Measurements from ENCODE around the gene MUSTN1. TPM values are rescaled to one million over a fixed set of nuclear protein-coding genes. Genes with fewer than 3 reads are reported as not detected.

MUSTN1 gene
- total and polyA plus RNA-seq, 2 of the 13 experiments (the other 11 are each of a cell fraction or from before 2014, with no cell fraction given), result 0.84 to 1.4 TPM

DNA sequence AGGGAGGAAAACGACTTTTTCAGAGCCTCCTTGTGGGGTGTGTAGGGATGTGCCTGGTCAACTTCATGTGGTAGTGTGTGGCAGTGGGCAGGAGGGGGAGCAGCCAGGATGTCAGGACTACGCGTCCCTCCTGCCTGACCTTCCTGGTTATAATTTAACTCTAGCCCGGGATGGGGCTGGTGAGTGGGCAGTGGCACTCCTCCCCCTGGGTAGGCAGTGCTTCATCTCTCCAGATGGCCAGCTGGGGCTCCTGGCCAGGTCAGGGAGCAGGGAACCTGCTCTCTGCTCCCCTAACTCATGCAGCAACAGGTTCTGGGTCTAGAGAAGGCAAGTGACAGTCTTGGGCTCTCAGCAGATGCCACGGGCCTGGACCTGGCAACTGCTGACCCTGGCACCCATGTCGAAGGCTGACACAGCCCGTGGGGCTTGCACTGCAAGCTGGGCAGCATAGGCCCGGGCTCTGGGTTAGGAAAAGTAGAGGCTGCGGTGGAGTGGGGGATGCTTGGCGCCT, 6.9 kb downstream of the MUSTN1 start (continued):
- TF ChIP-seq, protein P1, sequence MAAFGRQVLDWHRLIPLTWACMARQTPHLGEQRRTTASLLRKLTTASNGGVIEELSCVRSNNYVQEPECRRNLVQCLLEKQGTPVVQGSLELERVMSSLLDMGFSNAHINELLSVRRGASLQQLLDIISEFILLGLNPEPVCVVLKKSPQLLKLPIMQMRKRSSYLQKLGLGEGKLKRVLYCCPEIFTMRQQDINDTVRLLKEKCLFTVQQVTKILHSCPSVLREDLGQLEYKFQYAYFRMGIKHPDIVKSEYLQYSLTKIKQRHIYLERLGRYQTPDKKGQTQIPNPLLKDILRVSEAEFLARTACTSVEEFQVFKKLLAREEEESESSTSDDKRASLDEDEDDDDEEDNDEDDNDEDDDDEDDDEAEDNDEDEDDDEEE (CRISPR knock-in tag; IDR thresholded peaks at IDR 0.05), result 0 out of 2 replicates have a peak, but pooled peaks have one; percentile 55
- TF ChIP-seq KAT8 (CRISPR knock-in tag; IDR thresholded peaks at IDR 0.05) (peak; percentile 22; the same call in 1 of the 2 replicates), SAP130 (CRISPR knock-in tag; IDR thresholded peaks at IDR 0.05; ENCODE audit: low read depth) (peak; percentile 79), NR2F6 (IDR thresholded peaks at IDR 0.05) (peak; percentile 71), NR2F6 (CRISPR knock-in tag; IDR thresholded peaks at IDR 0.05) (peak; percentile 76), ZNF296 (CRISPR knock-in tag; conservative IDR thresholded peaks at IDR 0.05) (0 out of 2 replicates have a peak, but pooled peaks have one; percentile 57), NFATC3 (CRISPR knock-in tag; IDR thresholded peaks at IDR 0.05) (no peak), HMG20B (CRISPR knock-in tag; conservative IDR thresholded peaks at IDR 0.05) (no peak), KMT2B (CRISPR knock-in tag; IDR thresholded peaks at IDR 0.05) (no peak), MTF2 (CRISPR knock-in tag; IDR thresholded peaks at IDR 0.05; ENCODE audit: borderline replicate concordance) (no peak), TEAD3 (CRISPR knock-in tag; optimal IDR thresholded peaks at IDR 0.05; ENCODE audit: borderline replicate concordance) (peak; percentile 61), RXRA (CRISPR knock-in tag; IDR thresholded peaks at IDR 0.05) (peak; percentile 67), SOX6 (IDR thresholded peaks at IDR 0.05) (no peak), SOX6 (CRISPR knock-in tag; IDR thresholded peaks at IDR 0.05) (peak; percentile 45), KLF9 (CRISPR knock-in tag; IDR thresholded peaks at IDR 0.05; ENCODE audit: low read depth) (no peak), PHF8 (CRISPR knock-in tag; IDR thresholded peaks at IDR 0.05) (0 out of 2 replicates have a peak, but pooled peaks have one; percentile 27), PITX1 (CRISPR knock-in tag; IDR thresholded peaks at IDR 0.05) (peak; percentile 41; the same call in 1 of the 2 replicates), ZNF572 (CRISPR knock-in tag; IDR thresholded peaks at IDR 0.05) (peak; percentile 100), ZBTB7B (CRISPR knock-in tag; IDR thresholded peaks at IDR 0.05) (peak; percentile 57; the same call in 1 of the 2 replicates), ZNF547 (CRISPR knock-in tag; IDR thresholded peaks at IDR 0.05) (no peak), SMC3 (IDR thresholded peaks at IDR 0.05; ENCODE audit: low read length) (peak; percentile 47; the same call in 1 of the 2 replicates), ZBTB42 (CRISPR knock-in tag; IDR thresholded peaks at IDR 0.05) (0 out of 2 replicates have a peak, but pooled peaks have one; percentile 21), ZNF644 (CRISPR knock-in tag; IDR thresholded peaks at IDR 0.05; ENCODE audit: low read depth) (0 out of 2 replicates have a peak, but pooled peaks have one; percentile 28), MXI1 (IDR thresholded peaks at IDR 0.05; ENCODE audit: borderline replicate concordance, low read depth, low read length) (peak; percentile 23; the same call in 1 of the 3 replicates), EP300 (IDR thresholded peaks at IDR 0.05; ENCODE audit: low read depth in 2 of 2, low read length in 2 of 2) (peak in 1 of 2 experiments; percentile 12; a peak in 1 of 4 replicates), EP300 (CRISPR knock-in tag; IDR thresholded peaks at IDR 0.05; ENCODE audit: borderline replicate concordance) (no peak)
- TF ChIP-seq, protein P2, sequence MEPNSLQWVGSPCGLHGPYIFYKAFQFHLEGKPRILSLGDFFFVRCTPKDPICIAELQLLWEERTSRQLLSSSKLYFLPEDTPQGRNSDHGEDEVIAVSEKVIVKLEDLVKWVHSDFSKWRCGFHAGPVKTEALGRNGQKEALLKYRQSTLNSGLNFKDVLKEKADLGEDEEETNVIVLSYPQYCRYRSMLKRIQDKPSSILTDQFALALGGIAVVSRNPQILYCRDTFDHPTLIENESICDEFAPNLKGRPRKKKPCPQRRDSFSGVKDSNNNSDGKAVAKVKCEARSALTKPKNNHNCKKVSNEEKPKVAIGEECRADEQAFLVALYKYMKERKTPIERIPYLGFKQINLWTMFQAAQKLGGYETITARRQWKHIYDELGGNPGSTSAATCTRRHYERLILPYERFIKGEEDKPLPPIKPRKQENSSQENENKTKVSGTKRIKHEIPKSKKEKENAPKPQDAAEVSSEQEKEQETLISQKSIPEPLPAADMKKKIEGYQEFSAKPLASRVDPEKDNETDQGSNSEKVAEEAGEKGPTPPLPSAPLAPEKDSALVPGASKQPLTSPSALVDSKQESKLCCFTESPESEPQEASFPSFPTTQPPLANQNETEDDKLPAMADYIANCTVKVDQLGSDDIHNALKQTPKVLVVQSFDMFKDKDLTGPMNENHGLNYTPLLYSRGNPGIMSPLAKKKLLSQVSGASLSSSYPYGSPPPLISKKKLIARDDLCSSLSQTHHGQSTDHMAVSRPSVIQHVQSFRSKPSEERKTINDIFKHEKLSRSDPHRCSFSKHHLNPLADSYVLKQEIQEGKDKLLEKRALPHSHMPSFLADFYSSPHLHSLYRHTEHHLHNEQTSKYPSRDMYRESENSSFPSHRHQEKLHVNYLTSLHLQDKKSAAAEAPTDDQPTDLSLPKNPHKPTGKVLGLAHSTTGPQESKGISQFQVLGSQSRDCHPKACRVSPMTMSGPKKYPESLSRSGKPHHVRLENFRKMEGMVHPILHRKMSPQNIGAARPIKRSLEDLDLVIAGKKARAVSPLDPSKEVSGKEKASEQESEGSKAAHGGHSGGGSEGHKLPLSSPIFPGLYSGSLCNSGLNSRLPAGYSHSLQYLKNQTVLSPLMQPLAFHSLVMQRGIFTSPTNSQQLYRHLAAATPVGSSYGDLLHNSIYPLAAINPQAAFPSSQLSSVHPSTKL (CRISPR knock-in tag; IDR thresholded peaks at IDR 0.05), result peak; percentile 55
- TF ChIP-seq, protein P3, sequence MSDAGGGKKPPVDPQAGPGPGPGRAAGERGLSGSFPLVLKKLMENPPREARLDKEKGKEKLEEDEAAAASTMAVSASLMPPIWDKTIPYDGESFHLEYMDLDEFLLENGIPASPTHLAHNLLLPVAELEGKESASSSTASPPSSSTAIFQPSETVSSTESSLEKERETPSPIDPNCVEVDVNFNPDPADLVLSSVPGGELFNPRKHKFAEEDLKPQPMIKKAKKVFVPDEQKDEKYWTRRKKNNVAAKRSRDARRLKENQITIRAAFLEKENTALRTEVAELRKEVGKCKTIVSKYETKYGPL (CRISPR knock-in tag; IDR thresholded peaks at IDR 0.05), result no peak
- TF ChIP-seq, protein P4, sequence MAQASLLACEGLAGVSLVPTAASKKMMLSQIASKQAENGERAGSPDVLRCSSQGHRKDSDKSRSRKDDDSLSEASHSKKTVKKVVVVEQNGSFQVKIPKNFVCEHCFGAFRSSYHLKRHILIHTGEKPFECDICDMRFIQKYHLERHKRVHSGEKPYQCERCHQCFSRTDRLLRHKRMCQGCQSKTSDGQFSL (CRISPR knock-in tag; IDR thresholded peaks at IDR 0.05), result peak; percentile 67; the same call in 1 of the 2 replicates
